OCI-LY3 (cell line): ENCODE measurements around the gene HBA1.

Experiments used
- H2AFZ ChIP-seq: fragments of 200-600, 300-600 bp; shearing (Covaris generic); 2 replicates; pipeline ENCODE4 v1.6.0; 2014; ENCODE audit warnings: antibody characterized with exemption, low read depth, low read length
- H3K27ac ChIP-seq: fragments of 200-600, 300-600 bp; sonication (generic); 2 replicates; pipeline ENCODE4 v1.5.1; 2014; ENCODE audit warnings: mild to moderate bottlenecking, low read length, moderate library complexity, mixed read lengths
- H3K27me3 ChIP-seq: fragments of 200-600, 300-600 bp; sonication (generic); 2 replicates; pipeline ENCODE4 v1.6.1; 2014; ENCODE audit warnings: low read depth, low read length, mixed read lengths
- H3K36me3 ChIP-seq: fragments of 200-600, 300-600 bp; sonication (generic); replicated peaks from 2 replicates; pipeline ENCODE3; 2014; ENCODE audit warnings: low read depth, low read length, mixed read lengths
- H3K4me1 ChIP-seq: fragments of 300-600, 200-600 bp; sonication (generic); 2 replicates; pipeline ENCODE4 v1.6.1; 2014; ENCODE audit warnings: low read length, mixed read lengths
- H3K4me2 ChIP-seq: fragments of 200-600, 300-600 bp; sonication (generic); 2 replicates; pipeline ENCODE4 v1.6.1; 2014; ENCODE audit warnings: low read length, mixed read lengths
- H3K4me3 ChIP-seq: fragments of 300-600, 200-600 bp; sonication (generic); 2 replicates; pipeline ENCODE4 v1.5.1; 2014; ENCODE audit warnings: antibody characterized with exemption, mild to moderate bottlenecking, low read length, moderate library complexity
- H3K79me2 ChIP-seq: fragments of 300-600, 200-600 bp; shearing (Covaris generic); 2 replicates; pipeline ENCODE4 v1.6.1; 2014; ENCODE audit warnings: mild to moderate bottlenecking, low read length, mixed read lengths
- H3K9ac ChIP-seq: fragments of 300-600, 200-600 bp; shearing (Covaris generic); 2 replicates; pipeline ENCODE4 v1.6.0; 2014; ENCODE audit warnings: mild to moderate bottlenecking, low read length, moderate library complexity
- H3K9me3 ChIP-seq: fragments of 200-600, 300-600 bp; shearing (Covaris generic); 2 replicates; pipeline ENCODE4 v1.6.1; 2014; ENCODE audit warnings: low read length, mixed read lengths; ENCODE audit not compliant: insufficient read depth
- H4K20me1 ChIP-seq: fragments of 200-600, 300-600 bp; sonication (generic); 2 replicates; pipeline ENCODE4 v1.6.1; 2016; ENCODE audit warnings: low read length, mixed read lengths; ENCODE audit not compliant: insufficient read depth
- CTCF ChIP-seq: fragments of 200-600, 300-600 bp; sonication (generic); IDR thresholded peaks from 2 replicates; pipeline ENCODE4 v1.5.1; 2014; ENCODE audit warnings: antibody characterized with exemption, low read length, low read depth
- EZH2phosphoT487 ChIP-seq: fragments of 200-600 bp; shearing (Covaris generic); IDR thresholded peaks from 2 replicates; pipeline ENCODE4 v1.6.1; 2018; ENCODE audit warnings: antibody characterized with exemption, mixed run types, low read depth

Gene HBA1

GRCh38 chr16:178668-179015, 2.2 kb downstream of the HBA1 start:
- Histone ChIP-seq H3K27me3 (no peaks in the 10 kb centered on the region), H3K9ac (no peak overlapping the region)

GRCh38 chr16:179211-180092, 3.0 kb downstream of the HBA1 start:
- TF ChIP-seq EZH2phosphoT487 (no peak), CTCF (no peak)
- Histone ChIP-seq H3K79me2 (no peaks in the 10 kb centered on the region), H3K4me3 (no peak overlapping the region), H3K9me3 (no peaks in the 10 kb centered on the region), H3K9ac (no peak overlapping the region), H3K27ac (no peak overlapping the region), H3K27me3 (no peaks in the 10 kb centered on the region), H2AFZ (no peak overlapping the region), H3K4me1 (no peaks in the 10 kb centered on the region), H4K20me1 (no peaks in the 10 kb centered on the region), H3K36me3 (peaks cover 14% of the 10 kb centered on the region), H3K4me2 (no peak overlapping the region)

More at GRCh38 chr16:178668-179015, 2.2 kb downstream of the HBA1 start:
- Histone ChIP-seq H3K79me2 (no peaks in the 10 kb centered on the region), H3K27ac (no peak overlapping the region), H3K4me3 (no peak overlapping the region), H2AFZ (no peak overlapping the region), H3K9me3 (no peaks in the 10 kb centered on the region), H4K20me1 (no peaks in the 10 kb centered on the region), H3K36me3 (peaks cover 11% of the 10 kb centered on the region), H3K4me2 (no peak overlapping the region), H3K4me1 (no peaks in the 10 kb centered on the region)
- TF ChIP-seq EZH2phosphoT487 (no peak), CTCF (no peak)

- Histone ChIP-seq H4K20me1 (no peaks in the 10 kb centered on the region), H3K79me2 (no peaks in the 10 kb centered on the region), H3K36me3 (peaks cover 17% of the 10 kb centered on the region), H3K9me3 (no peaks in the 10 kb centered on the region), H3K4me3 (no peak within 1 kb of the TSS), H2AFZ (no peak within 1 kb of the TSS), H3K27me3 (no peaks in the 10 kb centered on the region), H3K27ac (no peak within 1 kb of the TSS), H3K9ac (no peak within 1 kb of the TSS), H3K4me2 (no peak within 1 kb of the TSS), H3K4me1 (no peaks in the 10 kb centered on the region)
- TF ChIP-seq EZH2phosphoT487, result no peak
- TF ChIP-seq CTCF, result no peak
Observed at GRCh38 chr16:180101-180675, 3.7 kb downstream of the HBA1 start, which contains the start of gene HBQ1. HBQ1 (plus strand) TSS chr16:180459; CDS start chr16:180487, 28 bp downstream.
